GM12878 (cell line): ENCODE data around the gene NRP1. TPM values are rescaled to one million over a fixed set of nuclear protein-coding genes. Genes with fewer than 3 reads are reported as not detected.

Experiments
- ATAC-seq: fragments of 200-7000 bp; cut with Tn5 transposase; 3 replicates; pipeline ENCODE4 v1.9.1; 2020; ENCODE audit warnings: mild to moderate bottlenecking, moderate library complexity
- BruUV-seq: library from RNA; stranded (reverse); fragments of 400-500 nt; replicated peaks from 2 replicates; lab custom pipeline; 2021; lab: Mats Ljungman, UMichigan
- CTCF ChIA-PET: fragments of 300-600 bp; sonication (Branson Sonifier 250); formaldehyde crosslinking; extraction: SDS; loops from one replicate; lab custom pipeline; 2021; ENCODE audit warnings: inconsistent platforms; lab: Yijun Ruan, JAX
- POLR2A ChIA-PET: fragments of 350-600 bp; formaldehyde crosslinking; extraction: SDS; loops from one replicate; lab custom pipeline; 2021; ENCODE audit warnings: inconsistent platforms; lab: Charles Lee
- RAD21 ChIA-PET: fragments of 300-600 bp; sonication (Branson Sonifier 250); formaldehyde crosslinking; loops from one replicate; lab custom pipeline; 2023; ENCODE audit warnings: antibody characterized with exemption; ENCODE audit not compliant: unreplicated experiment; lab: Charles Lee
- SMC1A ChIA-PET: fragments of 300-600 bp; sonication (Branson Sonifier 250); formaldehyde crosslinking; loops from one replicate; lab custom pipeline; 2023; ENCODE audit not compliant: unreplicated experiment, uncharacterized antibody; lab: Charles Lee
- DNase-seq: peaks from one replicate; pipeline ENCODE4 v3.0.0-alpha.2; 2011; ENCODE audit warnings: low read depth, low spot score
- FAIRE-seq: peaks from 3 replicates; lab custom pipeline; 2011; peaks lifted over from hg19 to GRCh38; lab: Jason Lieb, UNC
- H2AFZ ChIP-seq: 2 replicates; pipeline ENCODE4 v1.6.0; 2011; ENCODE audit warnings: low read depth, low read length, control low read depth; ENCODE audit not compliant: control insufficient read depth
- H3K27ac ChIP-seq: 2 replicates; pipeline ENCODE4 v1.5.1; 2011; ENCODE audit warnings: control low read depth; ENCODE audit not compliant: control insufficient read depth, insufficient read depth
- H3K27me3 ChIP-seq, 2 experiments: replicated peaks in 1 of 2; 2 replicates each; pipeline versions ENCODE4 v1.6.0 to v1.6.1; 2011; ENCODE audit warnings: low read length in 1 of 2; ENCODE audit not compliant: control insufficient read depth in 2 of 2, insufficient read depth in 2 of 2
- H3K36me3 ChIP-seq, 2 experiments: 2 replicates each; pipeline ENCODE4 v1.5.1; 2011; ENCODE audit warnings: low read length in 1 of 2; ENCODE audit not compliant: control insufficient read depth in 2 of 2, insufficient read depth in 2 of 2
- H3K4me1 ChIP-seq: 2 replicates; pipeline ENCODE4 v1.6.1; 2011; ENCODE audit warnings: mild to moderate bottlenecking, low read length, moderate library complexity, mixed read lengths; ENCODE audit not compliant: control insufficient read depth, insufficient read depth
- H3K4me2 ChIP-seq: 2 replicates; pipeline ENCODE4 v1.6.0; 2011; ENCODE audit warnings: control low read depth; ENCODE audit not compliant: control insufficient read depth, insufficient read depth
- H3K4me3 ChIP-seq: fragments of 200-600 bp; sonication (generic); 2 replicates; pipeline ENCODE4 v1.5.1; 2016
- H3K79me2 ChIP-seq: 2 replicates; pipeline ENCODE4 v1.6.0; 2011; ENCODE audit warnings: low read length; ENCODE audit not compliant: control insufficient read depth, insufficient read depth
- H3K9ac ChIP-seq: 2 replicates; pipeline ENCODE4 v1.8.0; 2011; ENCODE audit warnings: low read length, control low read depth, mixed read lengths; ENCODE audit not compliant: control insufficient read depth, insufficient read depth
- H3K9me3 ChIP-seq: replicated peaks from 3 replicates; pipeline ENCODE4 v1.5.1; 2011; ENCODE audit warnings: mild to moderate bottlenecking, low read length; ENCODE audit not compliant: control insufficient read depth, insufficient read depth
- H4K20me1 ChIP-seq: 2 replicates; pipeline ENCODE4 v1.6.0; 2011; ENCODE audit not compliant: control insufficient read depth, insufficient read depth
- BCL11A ChIP-seq: IDR thresholded peaks from 2 replicates; pipeline ENCODE4 v1.6.1; 2011; ENCODE audit warnings: low read depth, low read length
- BRCA1 ChIP-seq: IDR thresholded peaks from 2 replicates; pipeline ENCODE4 v1.6.1; 2011; ENCODE audit warnings: low read depth, low read length, improper control_type of control experiment
- EGR1 ChIP-seq, 2 experiments: IDR thresholded peaks; 1 replicate in 1 of 2; 2 replicates in 1 of 2; pipeline ENCODE4 v1.6.1; 2011 to 2012; ENCODE audit warnings: low read depth in 2 of 2, low read length in 2 of 2, borderline replicate concordance in 1 of 2, mild to moderate bottlenecking in 1 of 2, moderate library complexity in 1 of 2
- MTA3 ChIP-seq: IDR thresholded peaks from 2 replicates; pipeline ENCODE4 v1.6.1; 2012; ENCODE audit warnings: low read length, inconsistent platforms, borderline replicate concordance
- MYC ChIP-seq: IDR thresholded peaks from 2 replicates; pipeline ENCODE4 v1.6.1; 2011; ENCODE audit warnings: mild to moderate bottlenecking, low read length, moderate library complexity, inconsistent platforms; ENCODE audit not compliant: insufficient read depth, insufficient replicate concordance, insufficient read length, severe bottlenecking
- POLR2AphosphoS2 ChIP-seq: IDR thresholded peaks from 2 replicates; pipeline ENCODE4 v1.6.1; 2011; ENCODE audit warnings: low read depth, mild to moderate bottlenecking, low read length, improper control_type of control experiment, moderate library complexity
- SMARCA5 ChIP-seq: fragments of 450-650 bp; IDR thresholded peaks from 2 replicates; pipeline ENCODE4 v1.6.1; 2017; ENCODE audit warnings: mild to moderate bottlenecking
- YY1 ChIP-seq: IDR thresholded peaks from 2 replicates; pipeline ENCODE4 v1.6.1; 2011; ENCODE audit warnings: low read depth, mild to moderate bottlenecking, low read length
- WGBS: methylation state at CpG from one replicate; pipeline ENCODE4 v1.1.6; 2016; ENCODE audit warnings: low lambda C conversion rate; ENCODE audit not compliant: insufficient replicate concordance, insufficient coverage; ENCODE audit errors: missing lambda C conversion rate; 5-methylcytosine and 5-hydroxymethylcytosine counted together
- in situ Hi-C: fragments of 300-500 bp; cut with MboI; formaldehyde crosslinking; loops from 9 replicates; pipeline ENCODE4 v1.14.3; 2018; ENCODE audit warnings: mixed read lengths
- intact Hi-C: fragments of 100-400 bp; cut with micrococcal nuclease; formaldehyde crosslinking; loops from one replicate; pipeline ENCODE4 v1.14.2; 2022; ENCODE audit not compliant: unreplicated experiment
- polyA plus RNA-seq, 11 experiments: library from polyadenylated mRNA; depleted of rRNA in 4 of 11; unstranded in 6 of 11; stranded (reverse) in 5 of 11; fragments of >200 nt; fragmentation: Nextera tagmentation in 4 of 11; fragmentation: Illumina TruSeq in 1 of 11; extraction: Ambion mirVana in 4 of 11; extraction: Trizol in 1 of 11; gene quantifications; 1 replicate in 1 of 11; 2 replicates in 10 of 11; pipeline versions ENCODE4 v1.2.1 to v1.2.3, GENCODE V29; 2011 to 2016; ENCODE audit warnings: inconsistent platforms in 2 of 11, missing spikeins in 2 of 11, low read depth in 1 of 11
- total RNA-seq, 4 experiments: library from RNA; depleted of rRNA in 3 of 4; stranded (reverse); fragments of >200 nt in 3 of 4; fragmentation: Illumina TruSeq in 1 of 4; extraction: Trizol in 1 of 4; gene quantifications; 2 replicates each; pipeline versions ENCODE4 v1.2.1 to v1.2.3, GENCODE V29; 2013 to 2021
- TF ChIP-seq, protein P1 (sequence below): fragments of 450-650 bp; IDR thresholded peaks from 2 replicates; pipeline ENCODE4 v1.6.1; 2018; ENCODE audit warnings: borderline replicate concordance, mild to moderate bottlenecking; ENCODE audit not compliant: partially characterized antibody
- TF ChIP-seq, protein P2 (sequence below): fragments of 150-350 bp; IDR thresholded peaks from 2 replicates; pipeline ENCODE4 v1.6.1; 2014; ENCODE audit warnings: mild to moderate bottlenecking, low read depth, low read length
- TF ChIP-seq, protein P3 (sequence below): fragments of 450-650 bp; formaldehyde crosslinking; IDR thresholded peaks from 2 replicates; pipeline ENCODE4 v1.4.0; 2022; ENCODE audit warnings: mild to moderate bottlenecking, moderate library complexity

The NRP1 gene
- total and polyA plus RNA-seq, 10 of the 15 experiments (the other 5 are each of a cell fraction or from before 2014, with no cell fraction given) = 0.11 to 12.1 (median 0.52) TPM

DNA sequence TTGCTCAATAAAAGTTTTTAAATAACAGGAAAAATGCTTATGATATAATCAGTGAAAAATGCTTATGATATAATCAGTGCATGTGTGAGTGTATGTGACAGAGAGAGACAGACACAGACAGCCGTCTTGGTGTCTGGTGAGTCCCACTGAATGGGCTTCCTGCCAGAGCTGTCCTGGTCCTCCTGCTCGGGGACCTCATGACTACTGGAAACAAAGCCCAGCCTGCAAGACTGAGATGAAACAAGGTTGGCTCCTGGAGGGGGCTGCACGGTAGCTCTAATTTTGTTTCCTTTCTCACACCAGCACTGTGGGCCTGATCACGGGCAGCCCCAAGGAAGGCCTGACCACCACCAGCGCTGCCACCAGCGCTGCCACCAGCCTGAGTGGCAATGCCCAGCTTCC, 57.3 kb downstream of the NRP1 start:
- H3K4me1 ChIP-seq = no peaks in the 10 kb centered on the region
- BruUV-seq = no TSS peak
- H4K20me1 ChIP-seq = no peaks in the 10 kb centered on the region
- no peaks in the 10 kb centered on the region for H3K79me2 ChIP-seq
- ChIA-PET SMC1A (interaction anchor here (0.8 kb wide), 1 partner anchor 95 kb away, joined by 3 read pairs; no protein-coding TSS in a partner anchor), POLR2A (no interaction called here), RAD21 (no interaction called here), CTCF (interaction anchor here (0.7 kb wide), 1 partner anchor 11 kb away, joined by 3 read pairs; no protein-coding TSS in a partner anchor)
- ATAC-seq (no peak), FAIRE-seq (no peak), DNase-seq (no peak)
- 42% methylated on average over 6 of the region's 6 CpGs for WGBS
- no peaks in the 10 kb centered on the region for H3K36me3 ChIP-seq
- intact Hi-C loops (no loop called here), in situ Hi-C loops (no loop called here)
- no peak overlapping the region for H3K9ac ChIP-seq
- H2AFZ ChIP-seq = no peak overlapping the region
- H3K4me2 ChIP-seq = no peak overlapping the region
- H3K9me3 ChIP-seq = no peaks in the 10 kb centered on the region
- H3K27ac ChIP-seq = no peak overlapping the region
- H3K27me3 ChIP-seq = 0 out of 4 replicates have a peak, but pooled peaks cover 0 to 2% of the 10 kb centered on the region in 2 experiments
- no peak for TF ChIP-seq MTA3
- no peak for TF ChIP-seq MYC
- no peak for TF ChIP-seq BCL11A
- no peak for TF ChIP-seq BRCA1
- TF ChIP-seq, protein P1, sequence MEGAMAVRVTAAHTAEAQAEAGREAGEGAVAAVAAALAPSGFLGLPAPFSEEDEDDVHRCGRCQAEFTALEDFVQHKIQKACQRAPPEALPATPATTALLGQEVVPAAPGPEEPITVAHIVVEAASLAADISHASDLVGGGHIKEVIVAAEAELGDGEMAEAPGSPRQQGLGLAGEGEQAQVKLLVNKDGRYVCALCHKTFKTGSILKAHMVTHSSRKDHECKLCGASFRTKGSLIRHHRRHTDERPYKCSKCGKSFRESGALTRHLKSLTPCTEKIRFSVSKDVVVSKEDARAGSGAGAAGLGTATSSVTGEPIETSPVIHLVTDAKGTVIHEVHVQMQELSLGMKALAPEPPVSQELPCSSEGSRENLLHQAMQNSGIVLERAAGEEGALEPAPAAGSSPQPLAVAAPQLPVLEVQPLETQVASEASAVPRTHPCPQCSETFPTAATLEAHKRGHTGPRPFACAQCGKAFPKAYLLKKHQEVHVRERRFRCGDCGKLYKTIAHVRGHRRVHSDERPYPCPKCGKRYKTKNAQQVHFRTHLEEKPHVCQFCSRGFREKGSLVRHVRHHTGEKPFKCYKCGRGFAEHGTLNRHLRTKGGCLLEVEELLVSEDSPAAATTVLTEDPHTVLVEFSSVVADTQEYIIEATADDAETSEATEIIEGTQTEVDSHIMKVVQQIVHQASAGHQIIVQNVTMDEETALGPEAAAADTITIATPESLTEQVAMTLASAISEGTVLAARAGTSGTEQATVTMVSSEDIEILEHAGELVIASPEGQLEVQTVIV = no peak
- no peak for TF ChIP-seq YY1
- TF ChIP-seq, protein P2, sequence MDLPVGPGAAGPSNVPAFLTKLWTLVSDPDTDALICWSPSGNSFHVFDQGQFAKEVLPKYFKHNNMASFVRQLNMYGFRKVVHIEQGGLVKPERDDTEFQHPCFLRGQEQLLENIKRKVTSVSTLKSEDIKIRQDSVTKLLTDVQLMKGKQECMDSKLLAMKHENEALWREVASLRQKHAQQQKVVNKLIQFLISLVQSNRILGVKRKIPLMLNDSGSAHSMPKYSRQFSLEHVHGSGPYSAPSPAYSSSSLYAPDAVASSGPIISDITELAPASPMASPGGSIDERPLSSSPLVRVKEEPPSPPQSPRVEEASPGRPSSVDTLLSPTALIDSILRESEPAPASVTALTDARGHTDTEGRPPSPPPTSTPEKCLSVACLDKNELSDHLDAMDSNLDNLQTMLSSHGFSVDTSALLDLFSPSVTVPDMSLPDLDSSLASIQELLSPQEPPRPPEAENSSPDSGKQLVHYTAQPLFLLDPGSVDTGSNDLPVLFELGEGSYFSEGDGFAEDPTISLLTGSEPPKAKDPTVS = no peak
- TF ChIP-seq EGR1 (IDR thresholded peaks at IDR 0.05; ENCODE audit: borderline replicate concordance in 1 of 2, low read depth in 2 of 2, low read length in 2 of 2) = no peak
- TF ChIP-seq POLR2AphosphoS2 = no peak
- TF ChIP-seq, protein P3, sequence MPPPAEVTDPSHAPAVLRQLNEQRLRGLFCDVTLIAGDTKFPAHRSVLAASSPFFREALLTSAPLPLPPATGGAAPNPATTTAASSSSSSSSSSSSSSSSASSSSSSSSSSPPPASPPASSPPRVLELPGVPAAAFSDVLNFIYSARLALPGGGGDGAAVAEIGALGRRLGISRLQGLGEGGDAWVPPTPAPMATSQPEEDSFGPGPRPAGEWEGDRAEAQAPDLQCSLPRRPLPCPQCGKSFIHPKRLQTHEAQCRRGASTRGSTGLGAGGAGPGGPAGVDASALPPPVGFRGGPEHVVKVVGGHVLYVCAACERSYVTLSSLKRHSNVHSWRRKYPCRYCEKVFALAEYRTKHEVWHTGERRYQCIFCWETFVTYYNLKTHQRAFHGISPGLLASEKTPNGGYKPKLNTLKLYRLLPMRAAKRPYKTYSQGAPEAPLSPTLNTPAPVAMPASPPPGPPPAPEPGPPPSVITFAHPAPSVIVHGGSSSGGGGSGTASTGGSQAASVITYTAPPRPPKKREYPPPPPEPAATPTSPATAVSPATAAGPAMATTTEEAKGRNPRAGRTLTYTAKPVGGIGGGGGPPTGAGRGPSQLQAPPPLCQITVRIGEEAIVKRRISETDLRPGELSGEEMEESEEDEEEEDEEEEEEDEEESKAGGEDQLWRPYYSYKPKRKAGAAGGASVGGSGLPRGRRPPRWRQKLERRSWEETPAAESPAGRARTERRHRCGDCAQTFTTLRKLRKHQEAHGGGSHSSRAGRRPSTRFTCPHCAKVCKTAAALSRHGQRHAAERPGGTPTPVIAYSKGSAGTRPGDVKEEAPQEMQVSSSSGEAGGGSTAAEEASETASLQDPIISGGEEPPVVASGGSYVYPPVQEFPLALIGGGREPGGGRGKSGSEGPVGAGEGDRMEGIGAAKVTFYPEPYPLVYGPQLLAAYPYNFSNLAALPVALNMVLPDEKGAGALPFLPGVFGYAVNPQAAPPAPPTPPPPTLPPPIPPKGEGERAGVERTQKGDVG (CRISPR knock-in tag) = no peak
- no peak for TF ChIP-seq SMARCA5
- no peak overlapping the region for H3K4me3 ChIP-seq
